A172 (cell line): ENCODE data around the gene FNDC1. TPM values are rescaled to one million over a fixed set of nuclear protein-coding genes. Genes with fewer than 3 reads are reported as not detected.
"Not testable (repeated sequence)": the region's sequence is repeated elsewhere in the genome, so short reads cannot be mapped to it uniquely, and the experiment has no call there.

Experiments
- DNase-seq: peaks from one replicate; pipeline ENCODE4 v3.0.0-alpha.2; 2015; ENCODE audit warnings: low spot score
- total RNA-seq: library from RNA; depleted of rRNA; stranded (reverse); fragments of >200 nt; shearing (Covaris generic); gene quantifications from 2 replicates; pipeline ENCODE4 v1.2.3, GENCODE V29; 2014

Gene FNDC1
- total RNA-seq, 1 experiment from 2014 or later, result not detected

- no peak for DNase-seq
Observed at GRCh38 chr6:159257846-159258245, 88.6 kb downstream of the FNDC1 start.

DNA sequence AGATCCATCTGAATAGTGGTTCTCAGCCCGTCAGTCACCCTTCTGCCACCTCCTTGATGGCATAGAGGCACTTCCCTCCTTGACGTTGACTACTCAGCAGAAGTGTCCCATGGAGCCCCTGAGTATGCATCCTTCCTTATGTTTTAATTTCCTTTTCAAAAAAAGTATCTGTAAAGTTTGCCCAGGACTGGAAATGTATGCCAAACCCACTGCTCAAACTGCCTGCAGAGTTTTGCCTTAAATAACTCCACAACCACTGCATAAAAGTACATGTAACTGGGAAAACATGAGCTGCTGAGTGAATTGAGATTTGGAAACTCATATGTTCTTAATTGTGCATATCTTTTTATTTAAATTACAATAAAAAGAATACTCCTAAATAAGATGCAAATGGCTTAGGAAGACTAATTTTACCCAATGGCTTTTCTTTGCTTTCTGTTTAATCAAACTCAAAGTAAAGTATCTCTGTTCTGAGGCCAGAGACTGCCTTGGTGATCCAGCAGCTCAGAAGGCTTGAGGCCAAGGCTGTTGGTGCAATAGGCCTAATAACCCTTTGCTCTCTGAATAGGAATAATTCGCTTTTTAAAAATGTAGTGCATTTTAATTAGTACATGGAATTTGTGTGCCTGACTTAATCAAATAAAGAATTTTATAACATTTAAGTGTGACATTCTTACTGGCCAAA, 90.4 kb downstream of the FNDC1 start:
- DNase-seq, result no peak

DNA sequence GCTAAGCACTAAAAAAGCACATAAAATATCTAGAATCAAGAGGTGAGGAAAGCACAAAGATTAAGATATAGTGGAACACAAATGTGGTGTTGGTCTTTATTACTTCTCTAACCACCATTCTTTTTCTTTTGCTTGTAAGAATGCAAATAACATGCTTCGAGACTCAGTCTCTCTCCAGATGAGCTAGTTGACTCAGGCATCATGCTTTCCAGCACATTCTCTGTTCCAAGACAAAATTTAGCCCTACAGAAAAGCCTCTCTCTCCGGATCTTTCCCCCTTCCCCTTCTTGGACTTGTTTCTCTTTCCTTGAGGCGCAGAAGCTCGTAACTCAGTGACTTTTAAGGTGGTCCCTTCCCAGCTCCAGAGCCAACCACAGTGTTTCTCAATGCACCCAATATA, 91.0 kb downstream of the FNDC1 start:
- DNase-seq, result no peak

GRCh38 chr6:159261995-159262394, 92.8 kb downstream of the FNDC1 start:
- DNase-seq, result no peak

GRCh38 chr6:159262586-159262985, 93.4 kb downstream of the FNDC1 start:
- no peak for DNase-seq

DNA sequence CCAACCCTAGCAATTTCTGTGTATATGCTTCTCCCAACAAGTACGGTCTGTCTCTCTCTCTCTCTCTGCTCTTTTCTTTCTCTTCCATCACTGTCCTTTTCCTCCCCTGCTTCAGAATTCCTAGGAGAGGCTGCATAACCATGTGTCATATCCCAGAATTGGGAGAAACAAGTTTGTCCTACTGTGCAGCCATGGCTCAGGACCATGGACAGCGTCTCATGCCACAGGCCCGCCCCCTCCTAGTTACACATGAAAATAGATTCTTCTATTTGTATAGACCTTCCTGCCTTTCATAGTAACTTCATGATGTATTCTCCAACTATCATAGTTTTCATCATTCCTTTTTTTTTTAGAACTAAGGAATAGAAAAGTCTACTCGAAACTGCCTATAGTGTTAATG, 98.0 kb downstream of the FNDC1 start:
- peak; percentile 41 for DNase-seq

DNA sequence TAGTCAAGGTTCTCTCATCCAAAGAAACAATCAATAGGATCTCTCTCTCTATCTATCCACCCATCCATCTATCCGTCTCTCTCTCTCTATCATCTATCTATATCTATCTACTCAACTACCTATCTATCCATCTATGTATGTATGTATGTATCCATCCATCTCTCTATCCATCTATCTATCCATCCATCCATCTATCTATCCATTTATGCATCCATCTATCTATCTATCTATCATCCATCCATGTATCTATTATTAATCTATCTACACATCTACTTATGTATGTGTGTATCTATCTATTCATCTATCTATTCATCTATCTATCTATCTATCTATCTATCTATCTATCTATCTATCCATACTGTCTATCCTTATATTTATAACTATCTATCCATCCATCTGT, 99.3 kb downstream of the FNDC1 start:
- DNase-seq, result no peak

GRCh38 chr6:159271257-159271656, 102.1 kb downstream of the FNDC1 start:
- no peak for DNase-seq

- no peak for DNase-seq
Observed at GRCh38 chr6:159278626-159279025, 109.4 kb downstream of the FNDC1 start.

- peak; percentile 85 for DNase-seq
Observed at GRCh38 chr6:159279790-159280277, 110.6 kb downstream of the FNDC1 start.

DNA sequence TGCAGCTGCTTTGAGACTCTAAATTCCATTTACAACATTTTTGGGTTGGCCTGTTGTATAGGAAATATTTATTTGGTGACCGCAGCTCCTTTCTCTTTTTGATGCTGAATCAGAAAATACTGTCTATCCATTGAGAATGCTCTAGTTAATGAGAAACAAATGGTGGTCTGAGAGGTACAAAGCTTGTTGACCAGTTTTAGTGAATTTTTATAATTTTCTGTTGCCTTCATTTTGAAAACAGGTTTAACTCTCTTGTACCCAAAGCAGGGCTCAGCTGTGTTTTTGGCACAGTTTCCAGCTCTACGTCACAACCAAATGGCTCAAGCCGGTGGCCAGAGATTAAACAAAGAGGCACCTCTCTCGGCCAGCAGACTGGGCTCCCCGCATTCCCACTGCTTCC, 113.2 kb downstream of the FNDC1 start:
- DNase-seq, result no peak

DNA sequence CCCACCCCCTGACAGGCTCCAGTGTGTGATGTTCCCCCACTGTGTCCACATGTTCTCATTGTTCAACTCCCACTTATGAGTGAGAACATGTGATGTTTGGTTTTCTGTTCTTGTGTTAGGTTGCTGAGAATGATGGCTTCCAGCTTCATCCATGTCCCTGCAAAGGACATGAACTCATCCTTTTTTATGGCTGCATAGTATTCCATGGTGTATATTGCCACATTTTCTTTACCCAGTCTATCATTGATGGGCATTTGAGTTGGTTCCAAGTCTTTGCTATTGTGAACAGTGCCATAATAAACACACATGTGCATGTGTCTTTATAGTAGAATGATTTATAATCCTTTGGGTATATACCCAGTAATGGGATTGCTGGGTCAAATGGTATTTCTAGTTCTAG, 115.5 kb downstream of the FNDC1 start:
- DNase-seq, result not testable (repeated sequence)

GRCh38 chr6:159298840-159299239, 129.6 kb downstream of the FNDC1 start:
- no peak for DNase-seq

GRCh38 chr6:159299566-159299965, 130.4 kb downstream of the FNDC1 start:
- DNase-seq, result no peak

- DNase-seq, result no peak
Observed at GRCh38 chr6:159301277-159301676, 132.1 kb downstream of the FNDC1 start.

- DNase-seq, result no peak
Observed at GRCh38 chr6:159301810-159302593, 132.8 kb downstream of the FNDC1 start.

DNA sequence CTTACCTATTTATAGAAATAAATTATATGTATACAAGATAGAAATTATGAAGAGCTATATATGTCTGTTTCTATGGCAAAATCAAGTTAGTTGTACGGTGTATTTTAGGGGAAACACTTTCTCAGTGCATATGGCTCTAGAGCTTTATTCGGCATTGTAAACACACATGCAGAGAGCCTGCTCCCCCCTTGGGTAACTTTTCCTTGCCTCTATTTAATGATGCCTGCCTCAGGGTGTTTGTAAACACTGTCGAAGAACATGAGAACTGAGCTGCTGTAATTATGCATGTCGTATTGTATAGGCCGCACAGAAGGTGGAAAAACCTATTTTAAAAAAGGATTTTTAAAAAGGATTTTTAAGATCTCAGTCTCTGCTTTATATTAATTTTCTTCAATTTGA, 133.4 kb downstream of the FNDC1 start:
- DNase-seq, result no peak

DNA sequence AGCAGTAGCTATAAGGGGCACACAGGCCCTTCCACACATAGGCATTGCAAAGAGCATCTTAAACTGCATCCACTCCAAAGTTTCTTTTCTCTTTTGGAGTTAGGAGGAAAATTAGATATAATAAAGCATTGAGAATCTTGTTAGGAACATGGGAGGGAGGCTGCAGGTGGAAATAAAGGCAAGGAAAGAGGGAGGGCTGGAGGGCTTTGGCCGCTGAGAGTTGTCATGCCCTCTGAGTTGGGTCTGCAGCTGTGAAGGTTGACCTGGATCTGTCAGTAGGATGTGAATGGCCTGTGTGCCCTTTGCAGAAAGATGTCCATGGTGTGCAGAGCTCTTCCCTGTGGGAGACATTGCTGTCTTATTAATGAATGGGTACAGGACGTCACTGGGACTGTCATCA, 134.0 kb downstream of the FNDC1 start:
- DNase-seq, result no peak

- no peak for DNase-seq
Observed at GRCh38 chr6:159303784-159304183, 134.6 kb downstream of the FNDC1 start.

DNA sequence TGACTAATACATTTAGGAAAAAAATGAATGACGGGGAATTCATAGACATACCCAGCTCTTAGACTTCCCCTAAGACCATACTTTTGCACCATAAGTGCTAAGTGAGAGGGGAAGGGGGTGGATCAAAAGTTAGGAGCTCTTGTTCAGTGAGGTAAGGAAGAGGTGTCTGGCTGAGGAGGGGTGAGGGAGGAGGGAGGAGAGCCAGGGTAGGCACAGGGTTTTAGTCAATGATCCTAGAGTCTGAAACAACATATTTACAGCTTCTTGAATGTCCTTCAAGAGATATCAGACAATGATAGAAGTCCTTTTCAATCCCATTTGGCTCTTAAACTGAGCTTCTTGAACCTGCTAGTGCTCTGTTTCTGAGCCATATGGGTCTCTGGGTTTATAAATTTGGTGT, 135.4 kb downstream of the FNDC1 start:
- DNase-seq, result no peak

- no peak for DNase-seq
Observed at GRCh38 chr6:159305159-159305558, 136.0 kb downstream of the FNDC1 start.

DNA sequence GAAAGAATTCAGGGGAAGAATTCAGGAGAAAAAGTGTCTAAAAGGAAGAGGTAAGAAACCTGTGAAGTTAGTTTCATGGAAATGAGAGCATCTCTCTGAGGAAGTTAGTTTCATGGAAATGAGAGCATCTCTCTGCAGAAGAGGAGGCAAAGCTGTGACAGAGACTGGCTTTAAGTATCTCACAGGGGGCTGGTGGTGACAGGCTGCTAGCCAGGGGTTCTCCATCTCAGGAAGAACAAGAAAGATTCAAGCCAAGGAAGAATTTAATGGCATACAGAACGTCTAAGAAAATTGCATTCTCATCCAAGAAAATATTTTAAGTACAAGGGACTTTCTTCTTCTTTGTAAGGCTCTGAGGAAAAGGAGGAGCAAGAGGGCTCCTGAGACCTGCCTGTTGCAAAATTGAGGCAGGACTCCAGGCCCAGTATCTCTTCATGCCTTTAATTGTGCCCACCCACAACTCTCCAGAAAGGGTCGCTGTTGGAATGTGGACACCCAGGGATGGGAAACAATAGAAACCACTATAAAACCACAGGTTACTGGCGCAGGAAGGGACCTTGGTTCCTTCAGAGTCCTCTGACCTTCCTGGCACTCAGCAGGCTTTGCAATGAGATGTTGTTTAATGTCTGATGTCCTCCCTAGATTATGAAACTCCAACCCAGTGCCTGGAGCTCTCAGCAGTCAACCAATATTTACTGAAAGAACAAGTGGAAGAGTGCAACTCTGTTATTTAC, 136.8 kb downstream of the FNDC1 start:
- no peak for DNase-seq
